ENCODE data around the gene LPP. TPM values are rescaled to one million over a fixed set of nuclear protein-coding genes. Genes with fewer than 3 reads are reported as not detected.

The LPP gene
- total RNA-seq, 1 experiment from 2014 or later, result 54.0 TPM

DNA sequence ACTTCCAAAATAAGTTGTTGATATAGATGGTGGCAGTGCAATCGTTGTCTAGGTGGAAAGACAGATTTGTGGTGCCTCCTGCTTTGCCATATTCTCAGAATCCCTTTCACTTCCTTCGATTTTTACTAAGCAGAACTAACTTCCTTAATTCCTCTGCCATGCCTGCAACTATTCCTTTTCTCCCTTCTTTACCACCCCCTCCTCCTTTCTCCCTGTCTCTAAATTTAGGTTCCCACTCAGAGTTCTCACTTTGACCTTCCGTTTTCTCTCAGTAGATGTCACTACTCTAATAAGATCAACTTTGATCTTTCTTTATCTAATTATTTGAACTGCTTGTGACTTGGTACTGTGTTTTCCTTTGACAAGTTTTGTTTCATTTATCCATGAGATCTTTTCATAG, 351.2 kb downstream of the LPP start:
- BruUV-seq (replicated peaks), result no TSS peak
- Histone ChIP-seq H3K9me2 (ENCODE audit: insufficient read depth) (no peaks in the 10 kb centered on the region), H3K79me2 (ENCODE audit: insufficient read depth, low read length) (no peaks in the 10 kb centered on the region), H3K4me1 (ENCODE audit: control insufficient read depth in 1 of 2, insufficient read depth in 2 of 2, low read length in 2 of 2) (no peaks in the 10 kb centered on the region), H3K36me3 (ENCODE audit: control insufficient read depth in 1 of 2, insufficient read depth in 2 of 2, low read length in 2 of 2) (no peaks in the 10 kb centered on the region; a peak in 1 of 4 replicates), H3K27me3 (ENCODE audit: insufficient read depth, low read length) (no peaks in the 10 kb centered on the region), H3K9ac (ENCODE audit: low read length) (no peak overlapping the region), H3K27ac (ENCODE audit: low read depth, low read length) (no peak overlapping the region), H3K9me3 (ENCODE audit: control insufficient read depth in 1 of 2, insufficient read depth in 1 of 2, low read depth in 1 of 2, low read length in 2 of 2) (peaks cover 0 to 5% of the 10 kb centered on the region in 2 experiments; a peak in 1 of 4 replicates), H3K4me2 (ENCODE audit: low read length) (no peak overlapping the region), H3K4me3 (replicated peaks in 1 of 2; ENCODE audit: low read depth in 1 of 2, low read length in 2 of 2) (no peak overlapping the region), H4K20me1 (ENCODE audit: insufficient read depth) (no peaks in the 10 kb centered on the region), H2AFZ (ENCODE audit: low read depth, low read length, poor library complexity, severe bottlenecking) (no peak overlapping the region)
- TF ChIP-seq, protein P1, sequence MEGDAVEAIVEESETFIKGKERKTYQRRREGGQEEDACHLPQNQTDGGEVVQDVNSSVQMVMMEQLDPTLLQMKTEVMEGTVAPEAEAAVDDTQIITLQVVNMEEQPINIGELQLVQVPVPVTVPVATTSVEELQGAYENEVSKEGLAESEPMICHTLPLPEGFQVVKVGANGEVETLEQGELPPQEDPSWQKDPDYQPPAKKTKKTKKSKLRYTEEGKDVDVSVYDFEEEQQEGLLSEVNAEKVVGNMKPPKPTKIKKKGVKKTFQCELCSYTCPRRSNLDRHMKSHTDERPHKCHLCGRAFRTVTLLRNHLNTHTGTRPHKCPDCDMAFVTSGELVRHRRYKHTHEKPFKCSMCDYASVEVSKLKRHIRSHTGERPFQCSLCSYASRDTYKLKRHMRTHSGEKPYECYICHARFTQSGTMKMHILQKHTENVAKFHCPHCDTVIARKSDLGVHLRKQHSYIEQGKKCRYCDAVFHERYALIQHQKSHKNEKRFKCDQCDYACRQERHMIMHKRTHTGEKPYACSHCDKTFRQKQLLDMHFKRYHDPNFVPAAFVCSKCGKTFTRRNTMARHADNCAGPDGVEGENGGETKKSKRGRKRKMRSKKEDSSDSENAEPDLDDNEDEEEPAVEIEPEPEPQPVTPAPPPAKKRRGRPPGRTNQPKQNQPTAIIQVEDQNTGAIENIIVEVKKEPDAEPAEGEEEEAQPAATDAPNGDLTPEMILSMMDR (IDR thresholded peaks at IDR 0.05 in 2 of 3, conservative IDR thresholded peaks at IDR 0.05 in 1 of 3; ENCODE audit: borderline replicate concordance in 1 of 3, insufficient read depth in 1 of 3, low read depth in 2 of 3, low read length in 2 of 3), result no peak
- ATAC-seq, result no peak
- no peak for DNase-seq (ENCODE audit: low read depth, low spot score)
- intact Hi-C loops (cut with micrococcal nuclease), result no loop called here
- ChIA-PET POLR2A (no interaction called here), RAD21 (ENCODE audit: low non-redundant PET in 1 of 2, low total read pairs in 2 of 2, uncharacterized antibody in 2 of 2, unreplicated experiment in 2 of 2) (no interaction called here), CTCF (no interaction called here)

DNA sequence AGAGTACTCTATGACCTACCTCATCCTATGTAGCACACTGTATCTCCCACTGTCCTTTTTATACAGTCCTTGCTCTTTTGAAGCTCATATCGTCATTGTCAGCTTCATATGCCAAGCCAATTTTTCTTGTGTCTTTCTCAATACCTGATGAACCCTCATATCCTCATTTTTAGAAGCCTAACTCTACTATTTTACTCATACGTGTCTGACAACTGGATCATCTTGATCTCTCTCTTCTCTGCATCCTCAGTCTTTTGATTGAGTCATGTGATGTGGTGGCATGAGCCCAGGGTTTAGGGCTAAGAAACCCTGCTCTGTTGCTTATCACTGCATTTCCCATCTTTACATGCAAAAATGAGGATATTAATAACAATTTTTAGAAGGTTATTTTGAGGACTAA, 352.0 kb downstream of the LPP start:
- TF ChIP-seq SRF (IDR thresholded peaks at IDR 0.05; ENCODE audit: low read depth), result no peak
- TF ChIP-seq FOSL1 (IDR thresholded peaks at IDR 0.05; ENCODE audit: low read depth), result no peak
- TF ChIP-seq SP1 (IDR thresholded peaks at IDR 0.05; ENCODE audit: low read depth), result no peak
- TF ChIP-seq, protein P2, sequence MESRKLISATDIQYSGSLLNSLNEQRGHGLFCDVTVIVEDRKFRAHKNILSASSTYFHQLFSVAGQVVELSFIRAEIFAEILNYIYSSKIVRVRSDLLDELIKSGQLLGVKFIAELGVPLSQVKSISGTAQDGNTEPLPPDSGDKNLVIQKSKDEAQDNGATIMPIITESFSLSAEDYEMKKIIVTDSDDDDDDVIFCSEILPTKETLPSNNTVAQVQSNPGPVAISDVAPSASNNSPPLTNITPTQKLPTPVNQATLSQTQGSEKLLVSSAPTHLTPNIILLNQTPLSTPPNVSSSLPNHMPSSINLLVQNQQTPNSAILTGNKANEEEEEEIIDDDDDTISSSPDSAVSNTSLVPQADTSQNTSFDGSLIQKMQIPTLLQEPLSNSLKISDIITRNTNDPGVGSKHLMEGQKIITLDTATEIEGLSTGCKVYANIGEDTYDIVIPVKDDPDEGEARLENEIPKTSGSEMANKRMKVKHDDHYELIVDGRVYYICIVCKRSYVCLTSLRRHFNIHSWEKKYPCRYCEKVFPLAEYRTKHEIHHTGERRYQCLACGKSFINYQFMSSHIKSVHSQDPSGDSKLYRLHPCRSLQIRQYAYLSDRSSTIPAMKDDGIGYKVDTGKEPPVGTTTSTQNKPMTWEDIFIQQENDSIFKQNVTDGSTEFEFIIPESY (IDR thresholded peaks at IDR 0.05; ENCODE audit: extremely low read depth, insufficient replicate concordance, low read length), result no peak
- TF ChIP-seq EGR1 (IDR thresholded peaks at IDR 0.05; ENCODE audit: low read depth), result no peak
- TF ChIP-seq POLR2A (IDR thresholded peaks at IDR 0.05; ENCODE audit: borderline replicate concordance, extremely low read depth, insufficient read depth, insufficient read length), result no peak
- TF ChIP-seq CBX3 (IDR thresholded peaks at IDR 0.05; ENCODE audit: low read depth), result no peak
- no peak for TF ChIP-seq ZFX (IDR thresholded peaks at IDR 0.05)
- no peaks in the 10 kb centered on the region for H4K20me1 ChIP-seq (ENCODE audit: insufficient read depth)
- BruUV-seq (replicated peaks), result no TSS peak
- ChIA-PET RAD21 (ENCODE audit: low non-redundant PET in 1 of 2, low total read pairs in 2 of 2, uncharacterized antibody in 2 of 2, unreplicated experiment in 2 of 2) (no interaction called here), POLR2A (no interaction called here), CTCF (no interaction called here)
- H3K9me3 ChIP-seq (ENCODE audit: control insufficient read depth in 1 of 2, insufficient read depth in 1 of 2, low read depth in 1 of 2, low read length in 2 of 2), result peaks cover 0 to 5% of the 10 kb centered on the region in 2 experiments; a peak in 1 of 4 replicates
- no peak overlapping the region for H3K4me2 ChIP-seq (ENCODE audit: low read length)
- no peaks in the 10 kb centered on the region for H3K27me3 ChIP-seq (ENCODE audit: insufficient read depth, low read length)
- no peaks in the 10 kb centered on the region; a peak in 1 of 4 replicates for H3K36me3 ChIP-seq (ENCODE audit: control insufficient read depth in 1 of 2, insufficient read depth in 2 of 2, low read length in 2 of 2)
- no peak overlapping the region for H2AFZ ChIP-seq (ENCODE audit: low read depth, low read length, poor library complexity, severe bottlenecking)
- no peak overlapping the region for H3K9ac ChIP-seq (ENCODE audit: low read length)
- no peak overlapping the region for H3K4me3 ChIP-seq (replicated peaks in 1 of 2; ENCODE audit: low read depth in 1 of 2, low read length in 2 of 2)
- ATAC-seq (no peak), DNase-seq (ENCODE audit: low read depth, low spot score) (no peak)
- H3K79me2 ChIP-seq (ENCODE audit: insufficient read depth, low read length), result no peaks in the 10 kb centered on the region
- intact Hi-C loops (cut with micrococcal nuclease), result no loop called here
- H3K27ac ChIP-seq (ENCODE audit: low read depth, low read length), result no peak overlapping the region
- H3K9me2 ChIP-seq (ENCODE audit: insufficient read depth), result no peaks in the 10 kb centered on the region
- H3K4me1 ChIP-seq (ENCODE audit: control insufficient read depth in 1 of 2, insufficient read depth in 2 of 2, low read length in 2 of 2), result no peaks in the 10 kb centered on the region
